ENCODE data around the gene MRGPRD. TPM values are rescaled to one million over a fixed set of nuclear protein-coding genes. Genes with fewer than 3 reads are reported as not detected.

Gene MRGPRD, protein sequence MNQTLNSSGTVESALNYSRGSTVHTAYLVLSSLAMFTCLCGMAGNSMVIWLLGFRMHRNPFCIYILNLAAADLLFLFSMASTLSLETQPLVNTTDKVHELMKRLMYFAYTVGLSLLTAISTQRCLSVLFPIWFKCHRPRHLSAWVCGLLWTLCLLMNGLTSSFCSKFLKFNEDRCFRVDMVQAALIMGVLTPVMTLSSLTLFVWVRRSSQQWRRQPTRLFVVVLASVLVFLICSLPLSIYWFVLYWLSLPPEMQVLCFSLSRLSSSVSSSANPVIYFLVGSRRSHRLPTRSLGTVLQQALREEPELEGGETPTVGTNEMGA
- total RNA-seq (not detected), total RNA-seq (0 reads per million in 2 donors)

DNA sequence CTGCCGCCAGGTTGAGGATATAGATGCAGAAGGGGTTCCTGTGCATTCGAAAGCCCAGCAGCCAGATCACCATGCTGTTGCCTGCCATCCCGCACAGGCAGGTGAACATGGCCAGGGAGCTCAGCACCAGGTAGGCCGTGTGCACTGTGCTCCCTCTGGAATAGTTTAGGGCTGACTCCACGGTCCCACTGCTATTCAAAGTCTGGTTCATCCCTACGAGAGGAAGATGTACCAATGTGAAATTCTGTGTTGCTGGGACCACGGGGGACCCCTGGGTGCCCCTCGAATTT, at the start of gene MRGPRD:
MRGPRD (minus strand) TSS at position 211 of the 290 bp plus-strand sequence; CDS start at position 211, 0 bp downstream.
- Mint-ChIP-seq H3K4me3 (no peak within 1 kb of the TSS), H3K4me1 (no peaks in the 10 kb centered on the region), H3K36me3 (ENCODE audit: low read depth) (no peaks in the 10 kb centered on the region), H3K27ac (no peak within 1 kb of the TSS), H3K27me3 (peaks cover 15% of the 10 kb centered on the region)
- no peak for DNase-seq
- H3K9me3 ChIP-seq (ENCODE audit: control insufficient read depth, low read length, poor library complexity, severe bottlenecking) = no peaks in the 10 kb centered on the region
- ATAC-seq = no peak

DNA sequence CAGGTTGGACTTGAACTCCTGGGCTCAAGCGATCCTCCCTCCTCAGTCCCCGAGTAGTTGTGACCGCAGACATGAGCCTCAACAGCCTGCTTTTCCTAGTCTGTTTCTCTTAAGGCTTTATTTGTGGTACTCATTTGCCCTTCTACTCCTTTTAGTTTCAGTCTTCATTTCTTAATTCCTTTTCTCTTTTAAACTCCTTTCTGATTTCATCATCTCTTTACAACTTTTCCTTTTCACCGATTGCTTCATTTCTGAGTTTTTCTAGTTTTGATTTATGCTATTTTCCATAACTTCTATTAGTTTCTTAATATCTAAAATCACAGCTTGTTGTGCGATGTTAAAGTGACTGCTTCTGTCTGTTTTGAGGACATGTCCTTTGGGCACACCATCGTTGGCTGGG, 49.5 kb upstream of the MRGPRD start:
- H3K4me1 Mint-ChIP-seq = peaks cover 4% of the 10 kb centered on the region
- no peak for ATAC-seq

DNA sequence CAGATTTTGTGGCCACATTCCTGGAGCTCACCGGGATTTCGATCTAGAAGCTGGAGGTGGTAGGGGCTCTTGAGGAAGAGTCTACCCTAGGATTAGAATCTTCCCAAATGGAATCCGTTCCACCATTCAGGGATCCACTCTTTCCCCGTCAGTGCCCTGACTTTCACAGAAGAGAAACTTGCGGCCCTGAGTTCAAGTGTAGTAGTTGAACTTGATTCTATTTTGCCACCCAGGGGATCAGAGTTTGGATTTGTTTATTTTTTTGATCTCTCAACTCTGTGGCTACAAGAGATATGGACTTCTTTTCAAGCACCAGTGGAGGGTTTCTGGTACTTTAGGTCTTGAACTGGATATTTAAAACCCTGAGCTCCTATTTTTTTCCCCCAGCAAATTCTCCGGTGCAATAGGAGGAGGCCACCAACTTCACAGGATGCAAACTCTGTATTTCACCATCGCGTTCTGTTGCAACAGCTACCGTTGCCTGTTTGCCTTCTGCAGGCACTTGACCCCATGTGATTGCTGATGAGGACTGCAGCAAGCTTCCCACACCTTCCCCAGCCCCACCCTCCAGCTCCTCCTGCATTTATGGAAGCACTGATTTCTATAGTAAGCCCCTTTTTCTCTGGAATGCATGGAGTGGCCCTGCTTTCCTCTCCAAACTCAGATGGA, 47.1 kb upstream of the MRGPRD start:
- DNase-seq (no peak), ATAC-seq (no peak)
- H3K4me3 Mint-ChIP-seq = no peak overlapping the region
- H3K27me3 Mint-ChIP-seq = peaks cover 7% of the 10 kb centered on the region
- no peak overlapping the region for H3K27ac Mint-ChIP-seq
- H3K36me3 Mint-ChIP-seq (ENCODE audit: low read depth) = no peaks in the 10 kb centered on the region
- H3K9me3 ChIP-seq (ENCODE audit: control insufficient read depth, low read length, poor library complexity, severe bottlenecking) = no peaks in the 10 kb centered on the region
- H3K4me1 Mint-ChIP-seq = peaks cover 4% of the 10 kb centered on the region

More for the DNA sequence above, 49.5 kb upstream of the MRGPRD start:
- Mint-ChIP-seq H3K4me3 (no peak overlapping the region), H3K27me3 (peaks cover 8% of the 10 kb centered on the region), H3K27ac (no peak overlapping the region), H3K36me3 (ENCODE audit: low read depth) (no peaks in the 10 kb centered on the region)
- no peaks in the 10 kb centered on the region for H3K9me3 ChIP-seq (ENCODE audit: control insufficient read depth, low read length, poor library complexity, severe bottlenecking)
- no peak for DNase-seq

DNA sequence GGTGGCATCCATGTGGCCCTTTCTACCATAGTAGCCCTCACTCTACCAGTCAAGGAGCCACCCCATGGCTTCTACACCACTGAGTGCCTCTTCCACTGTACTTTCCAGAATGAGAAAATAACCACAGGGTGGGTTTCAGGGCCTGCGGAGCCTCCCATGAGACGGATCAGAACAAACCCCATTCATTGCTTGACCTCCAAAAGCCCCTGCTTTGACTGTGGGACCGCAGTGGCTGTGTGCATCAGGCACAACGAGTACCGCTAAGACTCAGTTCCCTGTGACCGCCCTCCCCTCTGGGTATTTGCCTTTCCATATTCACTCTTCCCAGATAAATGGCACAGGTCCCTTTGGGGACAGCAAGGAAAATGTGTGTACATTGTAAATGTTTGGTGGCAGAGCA, 43.7 kb upstream of the MRGPRD start:
- no peak overlapping the region for H3K27ac Mint-ChIP-seq
- H3K36me3 Mint-ChIP-seq (ENCODE audit: low read depth) = no peaks in the 10 kb centered on the region
- no peaks in the 10 kb centered on the region for H3K9me3 ChIP-seq (ENCODE audit: control insufficient read depth, low read length, poor library complexity, severe bottlenecking)
- no peak overlapping the region for H3K4me3 Mint-ChIP-seq
- H3K4me1 Mint-ChIP-seq = no peaks in the 10 kb centered on the region
- ATAC-seq (no peak), DNase-seq (no peak)
- H3K27me3 Mint-ChIP-seq = peaks cover 11% of the 10 kb centered on the region

DNA sequence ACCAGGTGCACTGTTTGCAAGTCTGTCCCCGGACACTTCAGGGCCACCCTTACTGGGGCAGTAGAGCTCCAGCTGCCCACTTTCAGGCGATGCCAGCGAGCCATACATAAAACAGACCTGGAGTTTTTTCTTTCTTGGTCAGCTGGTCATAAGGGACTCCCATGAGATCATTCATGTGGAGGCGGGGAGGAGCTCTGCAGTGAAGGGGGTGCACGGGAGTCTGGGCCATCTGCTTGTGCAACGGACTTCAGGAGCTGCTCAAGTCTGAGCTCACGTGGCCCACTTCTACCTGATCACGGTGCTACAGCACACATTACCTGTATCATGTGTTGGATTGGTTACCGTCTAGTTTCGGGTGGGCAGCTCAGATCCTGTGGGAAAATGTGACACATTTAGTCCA, 41.5 kb upstream of the MRGPRD start:
- Mint-ChIP-seq H3K4me1 (no peaks in the 10 kb centered on the region), H3K4me3 (no peak overlapping the region), H3K36me3 (ENCODE audit: low read depth) (no peaks in the 10 kb centered on the region), H3K27me3 (peaks cover 11% of the 10 kb centered on the region), H3K27ac (no peak overlapping the region)
- DNase-seq (no peak), ATAC-seq (no peak)
- H3K9me3 ChIP-seq (ENCODE audit: control insufficient read depth, low read length, poor library complexity, severe bottlenecking) = no peaks in the 10 kb centered on the region

DNA sequence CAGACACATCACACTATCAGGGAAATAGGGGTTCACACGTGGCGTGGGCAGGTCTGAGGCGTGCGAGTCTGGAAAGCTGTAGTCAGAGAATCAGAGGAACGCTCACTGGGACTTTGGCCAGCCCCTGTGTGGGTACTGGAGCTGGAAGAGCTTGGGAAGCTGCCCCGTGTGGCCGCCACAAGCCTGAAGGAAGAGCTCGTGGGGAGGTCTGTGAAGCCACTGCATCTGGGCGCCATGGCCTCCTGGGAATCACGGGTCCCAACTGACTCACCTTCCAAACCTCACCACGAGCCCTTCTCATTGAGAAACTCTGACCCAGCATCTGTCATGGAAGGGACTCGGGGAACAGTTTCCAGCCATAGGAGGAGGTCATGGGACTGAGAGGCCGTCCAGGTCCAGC, 38.1 kb upstream of the MRGPRD start:
- no peaks in the 10 kb centered on the region for H3K9me3 ChIP-seq (ENCODE audit: control insufficient read depth, low read length, poor library complexity, severe bottlenecking)
- ATAC-seq (no peak), DNase-seq (no peak)
- Mint-ChIP-seq H3K27ac (no peak overlapping the region), H3K4me1 (no peaks in the 10 kb centered on the region), H3K27me3 (peaks cover 15% of the 10 kb centered on the region), H3K36me3 (ENCODE audit: low read depth) (no peaks in the 10 kb centered on the region), H3K4me3 (no peak overlapping the region)

DNA sequence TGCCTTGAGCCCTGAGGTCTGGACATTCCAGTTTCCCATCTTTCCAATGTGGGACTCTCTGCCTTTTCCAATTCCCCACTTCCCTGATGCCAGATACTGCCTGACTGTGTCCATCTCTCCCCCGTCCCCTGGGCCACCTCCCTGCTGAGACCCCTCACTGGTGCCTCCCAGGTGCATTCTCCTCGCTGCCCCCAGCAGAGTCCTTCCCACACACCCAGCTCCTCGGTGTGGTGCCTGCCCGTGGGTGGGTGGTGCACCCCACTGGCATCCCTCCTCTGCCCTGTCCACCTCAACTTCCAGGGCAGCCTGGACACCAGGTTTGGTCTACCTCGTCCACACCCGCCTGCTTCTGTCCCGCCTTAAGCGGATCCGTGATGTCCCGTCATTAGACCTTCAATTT, 37.2 kb upstream of the MRGPRD start:
- DNase-seq (no peak), ATAC-seq (no peak)
- Mint-ChIP-seq H3K4me1 (no peaks in the 10 kb centered on the region), H3K27ac (no peak overlapping the region), H3K36me3 (ENCODE audit: low read depth) (no peaks in the 10 kb centered on the region), H3K27me3 (peaks cover 15% of the 10 kb centered on the region), H3K4me3 (no peak overlapping the region)
- no peaks in the 10 kb centered on the region for H3K9me3 ChIP-seq (ENCODE audit: control insufficient read depth, low read length, poor library complexity, severe bottlenecking)

DNA sequence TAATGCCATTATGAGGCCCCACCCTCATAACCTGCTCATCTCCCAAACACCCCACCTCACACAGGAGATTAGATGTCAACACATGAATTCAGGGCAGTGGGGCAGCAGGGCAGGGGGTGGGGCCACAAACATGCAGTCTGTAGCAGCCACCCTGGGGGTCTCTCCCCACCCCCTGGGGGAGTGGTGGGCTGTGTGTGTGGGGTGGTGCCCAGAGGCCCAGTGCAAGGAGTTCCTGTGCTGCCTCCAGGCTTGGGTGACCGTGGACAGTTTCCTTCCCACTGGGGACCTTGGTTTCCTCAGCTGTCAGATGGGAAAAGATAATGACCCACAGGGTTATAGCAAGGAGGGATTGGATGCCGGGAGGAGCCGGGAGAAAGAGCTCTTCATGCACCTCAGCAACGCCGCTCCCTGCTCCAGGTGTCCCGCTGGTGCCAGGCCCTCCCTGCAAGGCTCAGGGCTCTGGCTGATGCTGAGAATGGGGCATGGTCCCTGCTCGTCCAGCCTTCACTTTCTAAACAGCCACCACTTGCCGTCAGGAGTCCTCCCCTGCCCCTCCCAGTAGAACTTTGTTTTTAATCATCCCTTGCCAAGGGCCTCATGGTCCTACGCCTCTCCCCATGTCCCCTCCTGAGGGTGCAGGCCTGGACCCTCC, 34.2 kb upstream of the MRGPRD start:
- Mint-ChIP-seq H3K4me1 (peaks cover 5% of the 10 kb centered on the region), H3K4me3 (no peak overlapping the region), H3K27me3 (peaks cover 25% of the 10 kb centered on the region), H3K27ac (no peak overlapping the region), H3K36me3 (ENCODE audit: low read depth) (no peaks in the 10 kb centered on the region)
- ATAC-seq = no peak
- H3K9me3 ChIP-seq (ENCODE audit: control insufficient read depth, low read length, poor library complexity, severe bottlenecking) = no peaks in the 10 kb centered on the region
- no peak for DNase-seq

DNA sequence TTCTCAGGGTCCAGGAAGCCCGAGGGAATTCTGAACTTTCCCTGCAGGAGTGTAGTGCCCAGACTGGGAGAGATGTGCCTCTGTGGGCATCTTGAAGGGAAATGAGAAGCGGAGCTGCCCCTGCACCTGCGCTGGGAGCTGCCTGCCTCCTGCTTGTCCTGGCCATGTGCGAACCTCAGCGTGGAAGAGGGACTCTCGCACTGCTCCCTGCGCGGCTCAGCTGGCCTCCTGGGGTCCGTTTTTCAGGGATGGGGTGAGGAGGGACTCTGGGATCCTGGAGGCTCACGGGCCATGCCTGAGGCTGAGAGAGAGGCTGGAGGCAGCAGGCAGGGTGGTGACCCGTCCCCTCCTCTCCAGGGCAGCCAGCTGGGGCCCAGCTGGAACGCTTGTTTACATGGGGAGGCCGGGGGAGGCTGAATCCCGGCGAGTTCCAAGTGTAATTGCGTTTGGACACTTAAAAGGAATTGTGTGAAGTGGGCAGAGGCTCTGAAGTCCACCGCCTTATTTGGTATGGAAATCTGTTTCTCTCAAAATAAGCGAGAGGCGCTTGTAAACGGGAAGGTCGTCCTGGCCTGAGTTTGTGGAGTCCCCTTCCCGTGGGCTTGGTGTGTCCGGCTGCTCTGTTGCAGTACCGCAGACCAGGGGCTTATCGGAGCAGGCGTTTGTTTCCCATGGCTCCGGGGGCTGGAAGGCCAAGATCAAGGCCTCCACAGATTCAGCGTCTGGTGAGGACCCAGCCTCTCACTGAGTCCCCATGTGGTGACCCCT, 33.5 kb upstream of the MRGPRD start:
- ATAC-seq (no peak), DNase-seq (no peak)
- H3K36me3 Mint-ChIP-seq (ENCODE audit: low read depth) = no peaks in the 10 kb centered on the region
- no peak overlapping the region for H3K27ac Mint-ChIP-seq
- no peak overlapping the region for H3K4me3 Mint-ChIP-seq
- peaks cover 5% of the 10 kb centered on the region for H3K4me1 Mint-ChIP-seq
- H3K9me3 ChIP-seq (ENCODE audit: control insufficient read depth, low read length, poor library complexity, severe bottlenecking) = no peaks in the 10 kb centered on the region
- peaks cover 25% of the 10 kb centered on the region for H3K27me3 Mint-ChIP-seq

DNA sequence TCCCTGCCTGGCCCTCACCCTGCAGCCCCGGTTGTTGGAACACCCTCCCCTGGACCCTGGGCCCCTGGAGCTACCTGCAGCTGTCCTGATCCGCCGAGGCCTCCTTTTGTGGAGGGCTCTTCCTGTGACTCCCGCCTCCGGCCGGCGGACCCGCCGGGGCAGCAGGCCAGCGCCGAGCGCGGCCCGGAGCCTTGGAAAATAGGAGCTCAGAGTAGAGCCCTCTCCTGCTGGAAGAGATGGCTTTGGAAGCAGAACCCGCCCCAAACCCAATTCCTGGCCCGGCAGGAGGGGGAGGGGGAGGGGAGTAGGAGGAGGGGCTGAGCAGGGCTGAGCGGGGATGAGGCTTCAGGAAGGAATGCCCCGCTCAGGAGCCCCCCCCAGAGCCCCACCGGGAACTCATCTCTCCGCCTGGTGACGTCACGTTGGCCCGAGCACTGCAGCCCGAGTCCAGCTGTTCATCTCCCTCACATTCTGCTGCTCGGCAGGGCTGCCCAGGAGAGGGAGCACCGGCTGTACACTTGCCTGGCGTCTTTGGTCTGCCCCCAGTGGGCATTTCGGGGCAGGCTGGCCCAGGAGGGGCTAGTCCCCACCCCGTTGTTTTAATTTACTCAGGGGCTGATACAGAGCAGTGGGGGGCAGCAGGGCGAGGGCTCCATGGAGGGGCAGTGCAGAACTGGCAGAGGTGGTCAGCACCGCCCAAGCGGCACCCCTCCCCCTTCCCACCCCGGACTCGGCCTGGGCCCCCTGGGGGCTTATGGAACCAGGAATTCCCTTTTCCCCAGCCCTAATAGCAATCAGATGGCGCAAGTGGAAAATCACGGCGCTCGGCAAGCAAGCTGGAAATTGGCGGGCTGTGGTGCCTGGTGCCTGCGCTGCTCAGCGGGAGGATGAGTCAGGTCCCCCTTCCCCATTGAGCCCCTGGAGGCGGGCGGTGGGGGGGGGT, 32.5 kb upstream of the MRGPRD start, which contains the start of gene MRGPRF:
MRGPRF (minus strand) TSS at position 238 of the 943 bp plus-strand sequence. CDS start 3,345 bp downstream, outside the sequence.
- peaks cover 25% of the 10 kb centered on the region for H3K27me3 Mint-ChIP-seq
- DNase-seq (no peak), ATAC-seq (no peak)
- no peak within 1 kb of the TSS for H3K4me3 Mint-ChIP-seq
- H3K9me3 ChIP-seq (ENCODE audit: control insufficient read depth, low read length, poor library complexity, severe bottlenecking) = no peaks in the 10 kb centered on the region
- H3K4me1 Mint-ChIP-seq = peaks cover 5% of the 10 kb centered on the region
- no peaks in the 10 kb centered on the region for H3K36me3 Mint-ChIP-seq (ENCODE audit: low read depth)
- no peak within 1 kb of the TSS for H3K27ac Mint-ChIP-seq

DNA sequence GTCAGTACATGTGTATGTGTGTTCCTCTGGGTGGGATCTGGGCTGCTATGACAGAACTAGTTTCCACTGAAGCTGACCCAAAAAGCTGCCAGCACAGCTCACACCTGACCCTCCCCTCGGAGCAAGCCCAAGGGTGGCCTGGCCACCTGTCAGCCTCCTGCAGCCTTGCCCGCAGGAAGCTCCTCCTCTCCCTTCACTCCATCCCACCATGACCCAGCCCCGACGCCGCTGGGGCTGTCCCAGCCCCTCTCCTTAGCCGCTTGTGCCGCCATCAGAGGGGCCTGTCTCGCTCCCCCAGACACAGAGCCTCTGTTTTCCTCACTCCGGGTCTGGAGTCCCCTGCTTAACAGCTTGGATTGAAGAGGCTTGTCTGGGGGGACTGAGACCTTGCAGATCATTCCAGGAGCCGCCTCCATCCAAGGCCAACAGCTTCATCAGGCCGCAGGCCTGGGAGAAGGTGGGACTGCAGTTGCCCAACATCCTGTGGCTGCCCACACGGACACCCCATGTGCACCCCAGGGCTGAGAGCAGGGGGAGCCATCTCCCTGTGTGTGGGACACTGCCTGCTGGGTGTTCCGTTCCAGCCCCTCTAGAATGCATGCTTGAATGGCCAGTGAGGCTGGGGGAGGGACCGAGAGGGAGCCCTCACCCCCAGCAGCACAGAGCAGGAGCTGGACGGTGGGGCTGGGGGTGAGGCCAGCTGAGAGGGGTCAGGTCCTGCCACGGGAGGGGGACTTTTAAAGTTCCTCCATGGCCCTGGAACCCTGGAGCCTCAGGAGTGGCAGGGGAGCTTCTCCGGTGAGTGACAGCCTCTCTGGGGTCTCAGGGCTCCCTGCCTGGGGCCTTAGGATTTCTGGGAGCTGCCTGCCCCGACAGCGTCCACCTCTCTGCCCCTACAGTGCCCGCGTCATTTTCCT, 31.6 kb upstream of the MRGPRD start:
- no peak for DNase-seq
- H3K36me3 Mint-ChIP-seq (ENCODE audit: low read depth) = no peaks in the 10 kb centered on the region
- H3K4me3 Mint-ChIP-seq = no peak overlapping the region
- peaks cover 5% of the 10 kb centered on the region for H3K4me1 Mint-ChIP-seq
- no peak overlapping the region for H3K27ac Mint-ChIP-seq
- peaks cover 25% of the 10 kb centered on the region for H3K27me3 Mint-ChIP-seq
- no peaks in the 10 kb centered on the region for H3K9me3 ChIP-seq (ENCODE audit: control insufficient read depth, low read length, poor library complexity, severe bottlenecking)
- ATAC-seq = no peak
